ENCODE data around the gene AHNAK.

The AHNAK gene

DNA sequence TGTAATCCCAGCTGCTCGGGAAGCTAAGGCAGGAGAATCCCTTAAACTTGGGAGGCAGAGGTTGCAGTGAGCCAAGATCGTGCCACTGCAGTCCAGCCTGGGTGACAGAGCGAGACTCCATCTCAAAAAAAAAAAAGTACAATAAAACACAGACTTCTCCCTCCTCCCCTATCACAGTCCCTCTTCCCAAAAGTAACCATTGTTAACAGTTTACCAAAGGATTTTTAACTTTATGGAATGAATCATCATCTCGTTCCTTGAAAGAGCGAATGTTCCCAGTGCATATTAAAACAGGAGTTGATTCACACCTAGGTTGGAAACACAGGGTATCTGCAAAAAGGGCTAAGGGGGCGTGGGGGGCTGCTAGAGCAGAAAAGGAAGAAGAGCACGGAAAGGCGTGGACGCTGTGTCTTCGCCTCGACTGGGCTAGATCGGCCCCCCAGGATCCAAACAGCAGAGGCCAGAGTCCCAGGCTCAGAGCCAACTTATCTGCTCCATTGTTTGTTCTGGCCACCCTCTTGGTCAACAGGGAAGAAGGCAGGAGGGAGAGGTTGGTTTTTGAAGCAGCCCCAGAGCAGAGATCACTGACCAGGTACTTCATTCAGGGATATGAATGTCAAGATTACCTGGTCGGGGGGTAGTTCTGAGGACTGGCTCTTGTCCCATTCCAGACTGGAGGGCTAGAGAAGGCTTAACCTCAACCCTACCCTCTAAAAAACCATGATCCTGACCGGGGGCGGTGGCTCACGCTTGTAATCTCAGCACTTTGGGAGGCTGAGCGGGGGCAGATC is 2.1 kb upstream of the AHNAK start:
- peak; percentile 74 for DNase-seq (ENCODE audit: low spot score)

DNA sequence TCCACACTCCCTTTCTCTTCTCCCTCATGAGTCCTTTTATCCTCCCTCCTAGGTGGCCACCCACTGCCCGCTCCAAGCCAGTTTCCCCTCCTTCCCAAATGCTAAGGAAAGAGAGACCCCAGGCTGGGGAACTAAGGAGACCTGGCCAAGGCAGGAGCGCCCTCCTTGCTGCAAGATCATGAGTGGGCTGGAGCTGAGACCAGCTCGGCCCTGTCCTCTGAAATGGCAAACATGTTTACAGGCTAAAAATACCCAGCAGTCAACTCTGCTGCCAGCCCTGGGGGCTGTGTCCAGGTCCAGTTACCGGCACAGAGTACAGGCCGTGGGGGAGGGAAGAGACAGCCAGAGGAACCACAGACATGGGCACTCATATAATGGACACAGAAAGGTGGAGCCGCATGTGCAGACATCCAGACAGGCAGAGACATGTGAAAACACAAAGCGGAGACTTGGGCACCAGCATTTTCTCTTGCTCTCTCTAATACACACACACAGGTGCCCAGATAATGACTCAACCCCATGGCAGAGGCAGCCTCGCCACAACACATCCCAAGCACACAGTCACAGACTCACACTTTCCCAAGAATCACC is 1.2 kb upstream of the AHNAK start:
- DNase-seq (ENCODE audit: low spot score), result peak; percentile 59

DNA sequence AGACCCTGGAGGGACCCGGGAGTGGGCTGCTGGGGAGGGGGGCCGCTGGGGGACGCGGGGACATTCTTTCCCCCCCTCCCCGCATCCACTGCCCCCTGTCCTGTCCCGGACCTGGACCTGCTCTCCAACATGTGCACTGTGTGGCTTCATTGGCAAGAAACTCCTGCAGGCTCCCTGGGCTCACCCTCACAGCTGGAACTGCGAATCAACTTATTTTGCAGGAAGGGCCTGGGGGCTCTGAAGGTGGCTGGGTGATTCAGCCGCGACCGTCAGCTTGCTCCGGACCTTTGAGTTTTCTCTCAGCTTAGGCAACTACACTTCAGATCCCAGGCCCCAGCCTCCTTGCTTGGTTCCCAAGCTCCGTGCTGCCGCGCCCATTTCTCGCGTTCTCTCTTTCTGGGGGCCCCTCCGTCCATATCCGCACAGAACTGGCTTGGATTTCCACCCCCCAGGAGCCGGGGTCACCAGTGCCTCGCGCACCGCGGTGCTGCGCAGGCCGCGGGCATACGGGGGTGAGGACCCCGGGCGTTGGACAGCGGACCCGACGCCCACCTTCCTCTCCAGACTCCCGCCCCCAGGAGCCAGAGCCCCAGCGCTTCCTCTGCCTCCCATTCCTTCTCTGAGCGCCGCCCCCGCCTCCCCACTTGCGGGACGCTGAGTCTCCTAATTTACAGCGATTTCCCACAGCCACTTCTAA is 471 bp upstream of the AHNAK start:
- DNase-seq (ENCODE audit: low spot score), result peak; percentile 56

DNA sequence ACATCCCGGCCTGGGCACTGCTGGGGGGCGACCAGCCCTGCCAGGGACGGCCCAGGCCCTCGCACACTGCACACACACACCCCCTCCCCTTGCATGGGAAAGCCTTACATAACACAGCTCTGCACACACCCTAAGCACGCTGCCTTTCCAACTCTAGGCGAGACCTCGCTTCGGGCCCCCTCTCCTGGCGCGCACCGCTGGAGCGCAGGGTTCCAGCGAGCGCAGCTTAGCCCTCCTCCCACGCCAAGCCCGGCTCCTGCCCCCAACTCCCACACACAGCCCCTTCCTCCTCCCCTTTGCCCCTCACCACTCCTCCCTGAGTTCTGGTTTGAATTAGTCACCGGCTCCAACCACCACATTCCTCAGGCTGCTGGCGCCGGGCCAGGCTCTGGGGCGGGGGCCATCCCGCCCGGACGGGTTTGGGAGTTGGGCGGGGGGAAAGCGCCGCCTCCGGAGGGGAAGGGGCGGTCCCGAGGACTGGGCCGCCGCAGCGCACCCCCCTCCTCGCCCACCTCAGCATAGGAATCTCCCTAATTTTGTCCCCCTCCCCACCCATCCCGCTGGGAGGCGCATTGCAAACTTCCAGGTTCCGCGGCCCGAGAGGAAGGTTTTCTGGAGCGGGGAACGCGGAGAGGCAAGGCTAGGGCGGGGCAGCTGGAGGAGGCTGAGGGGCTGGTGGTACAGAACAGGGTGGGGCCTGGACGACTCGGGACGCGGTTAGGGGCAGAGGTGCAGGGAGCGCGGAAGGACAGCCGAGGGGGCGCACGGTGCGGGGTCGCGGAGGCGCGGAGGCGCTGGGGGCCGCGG is 966 bp downstream of the AHNAK start:
- peak; percentile 88 for DNase-seq (ENCODE audit: low spot score)

DNA sequence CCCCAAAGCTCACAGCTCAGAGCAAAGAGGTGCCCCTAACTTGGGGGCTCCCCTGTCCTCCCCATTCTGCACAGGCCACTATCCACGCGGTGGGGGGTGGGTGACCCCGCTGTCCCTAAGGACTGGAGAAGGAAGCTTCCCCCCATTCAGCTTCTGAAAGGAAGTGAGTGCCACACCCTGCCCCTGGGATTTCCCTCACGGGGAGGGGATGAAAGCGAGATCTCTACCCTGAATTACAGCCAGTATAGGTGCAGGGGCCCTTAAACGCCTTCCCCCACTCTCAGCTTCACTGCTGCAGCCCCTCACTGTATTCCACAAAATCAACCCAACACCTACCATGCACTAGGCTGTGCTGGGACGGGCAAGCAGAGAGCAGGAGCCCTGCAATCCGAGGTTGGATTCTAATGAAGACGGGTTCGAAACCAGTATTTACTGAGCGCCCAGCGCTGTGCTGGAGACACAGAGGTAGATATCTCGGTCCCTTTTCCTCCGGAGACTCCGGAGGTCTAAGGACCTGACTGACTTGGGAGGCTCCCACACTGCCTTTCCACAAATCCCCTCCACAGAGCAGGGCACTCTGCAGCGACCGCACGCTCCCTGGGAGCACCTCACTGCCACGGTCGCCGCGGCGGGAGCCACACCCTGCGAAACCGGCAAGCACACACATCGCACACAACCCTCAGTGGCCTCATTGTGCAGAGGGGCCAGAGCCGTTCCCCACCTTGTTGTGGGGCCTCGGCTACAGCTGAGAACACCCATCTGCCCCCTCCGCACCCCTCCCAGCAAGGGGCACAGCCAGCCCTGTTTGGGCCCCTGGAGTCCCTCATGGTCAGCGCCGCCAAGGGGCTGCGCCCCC is 1.8 kb downstream of the AHNAK start:
- peak; percentile 72 for DNase-seq (ENCODE audit: low spot score)

DNA sequence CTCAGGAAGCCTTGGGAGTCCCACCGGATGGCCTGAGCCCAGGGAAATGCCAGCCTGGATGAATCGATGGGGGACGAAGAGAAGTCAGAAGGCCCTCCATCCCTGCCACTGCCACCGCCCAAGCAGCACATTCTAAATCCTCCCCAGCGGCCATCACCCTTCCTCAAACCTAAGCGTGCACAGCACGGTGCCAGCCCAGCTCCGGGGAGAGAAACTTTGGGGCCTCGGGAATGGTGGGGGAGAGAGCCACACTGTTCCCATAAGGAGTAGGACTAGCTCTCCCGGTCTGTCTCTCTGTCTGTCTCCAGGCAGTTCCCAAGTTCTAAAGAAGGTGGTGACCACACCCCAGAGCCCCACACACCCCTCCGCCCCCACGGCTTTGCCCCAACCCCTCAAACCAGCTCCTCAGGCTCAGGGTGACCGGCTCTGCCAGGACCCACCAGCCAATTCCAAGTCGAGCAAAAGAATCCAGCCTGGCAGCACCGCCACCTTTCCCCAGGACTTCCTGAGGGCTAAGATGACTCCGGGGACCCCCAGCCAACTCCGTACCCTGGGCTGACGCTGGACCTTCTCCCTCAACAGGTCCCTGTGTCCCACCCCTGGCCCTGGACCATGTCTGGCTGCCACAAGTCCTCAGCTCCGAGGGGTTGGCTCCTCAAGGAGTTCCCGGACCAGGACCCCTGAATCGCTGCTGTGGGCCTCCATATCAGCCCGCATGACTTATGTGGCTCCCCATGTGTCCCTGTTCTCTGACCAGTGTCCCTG is 2.7 kb downstream of the AHNAK start:
- DNase-seq (ENCODE audit: low spot score), result no peak

DNA sequence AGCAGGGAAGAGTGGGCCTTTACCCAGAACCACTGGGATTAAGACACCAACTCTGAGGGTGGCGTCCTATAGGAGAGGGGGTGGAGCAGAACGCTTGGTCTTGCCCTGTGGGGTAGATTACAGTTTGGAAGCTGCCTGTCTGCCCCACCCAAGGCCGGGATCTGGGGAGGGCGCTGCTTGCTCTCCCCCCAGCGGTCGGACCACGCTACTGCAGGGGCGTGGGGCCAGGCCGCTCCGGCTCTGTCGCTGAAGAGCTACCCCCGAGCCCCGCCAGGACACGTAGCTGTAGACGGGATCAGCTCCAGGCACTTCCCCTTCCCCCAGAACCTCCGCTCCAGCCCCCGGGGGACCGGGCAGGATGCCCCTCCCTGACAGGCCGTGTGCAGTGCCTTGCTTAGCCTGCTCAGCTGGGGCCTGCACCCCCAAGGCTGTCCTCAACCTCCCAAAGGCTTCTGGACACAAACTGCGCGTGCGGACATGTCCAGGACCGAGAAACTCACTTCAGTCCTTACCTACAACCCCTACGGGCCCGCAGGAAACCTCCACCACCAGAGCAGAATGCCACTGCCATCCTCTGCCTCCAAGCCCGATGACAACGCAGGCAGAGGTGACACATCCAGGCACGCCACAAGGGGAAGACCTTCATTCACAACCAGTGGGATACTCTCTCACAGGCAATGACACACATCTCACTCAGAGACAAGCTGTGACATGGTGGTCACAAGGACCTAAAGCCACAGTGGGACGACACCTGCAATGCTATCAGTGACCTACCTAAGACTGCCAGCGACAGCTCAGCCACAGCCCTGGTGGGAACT is 3.6 kb downstream of the AHNAK start:
- DNase-seq (ENCODE audit: low spot score), result peak; percentile 91

DNA sequence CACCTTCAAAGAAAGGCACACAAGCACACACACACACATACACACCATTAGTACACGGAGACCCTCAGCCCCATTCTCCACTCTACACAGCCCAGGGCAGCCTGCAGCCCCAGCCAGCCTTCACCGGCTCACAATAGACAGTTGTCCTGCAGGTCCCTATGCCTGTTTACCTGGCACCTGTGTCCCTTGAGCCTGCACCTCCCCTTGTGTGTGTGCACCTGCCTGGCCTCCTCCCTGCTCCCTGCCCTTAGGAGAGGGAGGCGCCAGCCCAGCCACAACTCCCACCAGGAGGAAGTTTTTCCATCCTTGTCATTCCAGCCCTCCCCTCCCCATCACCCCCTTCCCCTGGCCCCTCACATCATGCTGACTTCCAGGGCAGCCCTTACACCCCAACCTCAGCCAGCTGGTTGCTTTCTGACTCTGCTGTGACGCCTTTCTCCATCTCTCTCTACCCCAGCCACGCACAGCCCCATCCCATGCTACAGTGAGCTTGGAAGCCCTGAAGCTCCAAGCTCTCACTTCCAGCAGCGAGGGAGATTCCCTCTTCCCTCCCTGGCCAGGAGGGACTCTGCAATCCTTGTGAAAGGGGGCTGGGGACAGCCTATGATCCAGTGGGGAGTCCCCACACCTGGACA is 4.4 kb downstream of the AHNAK start:
- DNase-seq (ENCODE audit: low spot score), result no peak

DNA sequence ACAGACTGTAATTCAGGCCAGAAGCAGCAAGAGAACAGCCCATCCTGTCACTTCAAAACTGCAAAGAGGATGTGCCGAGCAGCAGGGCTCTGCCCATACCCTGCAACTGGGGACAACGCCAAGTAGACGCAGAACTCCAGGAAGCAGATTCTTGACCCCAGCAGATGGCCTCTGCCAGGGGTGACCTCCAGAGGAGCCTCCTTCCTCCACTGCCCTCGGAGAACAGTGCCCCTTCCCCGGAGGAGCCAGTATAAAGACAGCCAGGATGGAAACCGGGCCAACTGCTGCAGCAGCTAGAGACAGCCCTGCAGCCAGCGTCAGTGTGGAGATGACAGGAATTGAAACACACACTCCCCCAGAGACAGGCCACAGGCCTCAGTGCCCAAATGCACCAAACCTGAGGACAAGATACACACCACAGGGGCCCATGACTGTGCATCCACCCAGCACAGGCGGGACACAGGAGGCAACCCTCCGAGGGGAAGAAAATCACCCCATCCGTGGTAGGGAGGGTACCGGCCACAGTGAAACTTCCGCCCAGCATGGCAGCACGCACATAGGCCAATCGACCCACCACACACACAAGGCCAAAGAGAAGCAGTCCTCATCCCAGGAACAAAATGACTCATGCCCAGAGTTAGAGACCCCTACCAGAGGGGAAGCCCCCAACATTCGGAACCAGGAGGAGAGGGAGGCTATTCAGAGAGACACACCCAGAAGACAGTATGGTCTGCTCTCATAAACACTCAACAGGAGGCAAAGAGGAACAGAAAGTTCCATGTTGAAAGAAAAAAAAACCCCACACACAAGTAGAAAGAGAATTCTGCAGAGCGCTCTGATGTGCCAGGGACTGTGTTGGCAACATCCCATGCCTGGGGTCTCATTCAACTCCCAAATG is 5.6 kb downstream of the AHNAK start:
- no peak for DNase-seq (ENCODE audit: low spot score)

DNA sequence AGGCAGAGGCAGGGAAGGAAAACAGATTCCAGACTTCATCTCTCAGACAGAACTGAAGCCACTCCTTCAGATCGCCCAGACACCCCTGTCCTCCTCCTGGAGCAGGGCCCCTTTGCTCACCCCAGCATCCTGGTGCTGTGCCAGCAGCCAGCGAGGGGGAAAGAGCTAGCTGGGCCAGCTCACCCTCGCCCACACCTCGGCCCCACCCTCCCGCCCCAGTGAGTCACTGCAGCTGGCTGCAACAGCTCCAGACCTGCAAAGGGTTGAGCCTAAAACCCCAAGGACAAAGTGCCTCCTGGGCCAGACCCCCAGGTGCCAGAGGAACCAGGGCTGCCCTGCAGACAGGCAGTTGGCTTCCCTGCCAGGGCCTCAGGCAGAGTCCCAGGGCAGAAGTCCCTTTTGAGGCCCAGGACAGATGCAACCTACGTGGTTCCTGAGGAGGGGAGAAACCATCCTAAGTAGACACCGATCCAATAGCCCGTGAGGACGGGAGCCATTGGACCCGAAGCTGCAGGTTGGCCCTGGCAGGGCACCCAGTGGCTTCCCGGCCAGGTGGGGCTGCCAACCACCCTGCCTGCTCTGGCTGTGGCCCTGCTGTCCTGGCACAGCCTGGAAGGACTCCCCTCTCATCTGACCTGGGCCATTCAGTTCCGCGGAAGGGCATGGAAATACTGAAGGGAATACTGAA is 7.2 kb downstream of the AHNAK start:
- no peak for DNase-seq (ENCODE audit: low spot score)

DNA sequence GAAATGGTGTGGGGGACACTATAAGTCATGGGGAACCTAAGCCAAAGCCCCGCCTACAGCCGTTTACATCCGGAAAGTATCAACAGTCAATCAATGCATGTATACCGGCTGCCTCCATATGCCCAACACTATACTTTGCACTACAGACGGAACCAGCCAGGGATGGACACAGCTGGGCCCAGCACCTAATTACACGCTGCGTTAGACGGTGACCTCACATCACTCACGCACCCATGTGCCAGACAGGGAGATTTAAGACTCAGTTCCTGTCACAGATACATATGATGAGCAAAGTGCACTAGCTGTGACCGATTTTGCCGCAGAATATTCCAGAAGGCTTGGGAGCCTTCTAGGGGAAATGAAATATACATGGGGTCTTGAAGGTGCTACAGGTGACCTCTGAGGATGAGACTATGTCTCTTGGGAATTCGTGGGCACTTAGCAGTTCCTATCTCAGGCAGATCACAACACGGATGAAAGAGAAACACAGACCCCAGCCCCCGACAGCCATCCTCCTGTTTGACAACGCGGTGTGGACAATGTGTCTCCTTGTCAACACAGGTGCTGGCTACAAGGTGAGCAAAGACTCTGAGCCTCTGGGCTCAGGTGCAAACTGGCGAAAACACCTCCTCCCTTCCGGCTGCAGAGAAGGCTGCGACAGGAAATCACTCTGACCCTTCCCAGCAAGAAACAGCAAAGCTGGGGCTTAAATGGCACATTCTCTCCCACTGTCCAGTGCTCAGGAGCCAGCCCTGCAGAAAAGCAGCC is 8.0 kb downstream of the AHNAK start:
- no peak for DNase-seq (ENCODE audit: low spot score)

DNA sequence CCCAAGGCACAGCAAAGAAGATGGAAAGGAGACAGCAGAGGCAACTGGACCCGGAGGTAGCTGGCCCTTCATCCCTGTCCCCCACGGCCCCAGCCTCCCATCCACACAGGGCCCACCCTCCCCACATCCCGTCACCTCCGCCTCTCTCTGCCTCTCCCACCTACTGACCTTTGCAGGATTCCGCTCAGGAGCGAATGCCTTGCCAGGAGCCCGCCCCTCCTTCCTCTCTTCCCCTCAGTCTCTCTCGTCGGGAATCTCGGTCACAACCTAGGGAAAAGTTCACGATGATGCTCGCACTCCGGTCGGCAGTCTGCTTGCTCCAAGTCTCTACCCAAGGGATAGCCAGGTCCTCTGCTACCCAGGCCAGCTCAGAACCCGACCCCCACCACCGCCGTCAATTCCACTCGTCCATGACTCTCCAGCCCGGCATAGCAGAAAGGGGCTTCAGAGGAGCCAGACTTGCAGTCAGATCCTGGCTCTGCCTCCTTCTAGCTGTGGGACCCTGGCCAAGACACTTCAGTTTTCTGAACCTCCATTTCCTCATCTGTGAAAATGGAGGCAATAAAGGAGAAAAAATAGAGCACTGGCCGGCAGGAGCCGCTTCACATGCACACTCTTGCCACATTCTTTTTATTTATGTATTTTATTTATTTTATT is 10.2 kb downstream of the AHNAK start:
- DNase-seq (ENCODE audit: low spot score), result no peak

DNA sequence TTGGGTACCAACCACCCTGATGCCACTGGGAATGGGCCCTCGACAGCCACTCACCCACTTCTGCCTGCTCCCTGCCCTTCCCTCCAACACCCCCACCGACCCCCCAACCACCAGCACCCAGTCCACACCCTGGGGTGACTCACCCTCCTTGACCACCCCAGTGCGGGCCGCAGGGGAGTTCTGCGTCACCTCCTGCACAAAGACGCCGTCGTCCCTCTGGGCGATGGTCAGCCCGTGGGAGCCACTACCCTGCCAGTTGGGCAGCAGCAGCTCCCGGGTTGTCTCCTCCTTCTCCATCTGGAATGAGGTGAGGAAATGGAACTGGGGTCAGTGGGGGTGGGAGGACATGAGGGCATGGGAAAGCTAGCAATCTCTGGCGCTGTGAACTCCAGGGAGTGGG is 10.8 kb downstream of the AHNAK start:
- no peak for DNase-seq (ENCODE audit: low spot score)

DNA sequence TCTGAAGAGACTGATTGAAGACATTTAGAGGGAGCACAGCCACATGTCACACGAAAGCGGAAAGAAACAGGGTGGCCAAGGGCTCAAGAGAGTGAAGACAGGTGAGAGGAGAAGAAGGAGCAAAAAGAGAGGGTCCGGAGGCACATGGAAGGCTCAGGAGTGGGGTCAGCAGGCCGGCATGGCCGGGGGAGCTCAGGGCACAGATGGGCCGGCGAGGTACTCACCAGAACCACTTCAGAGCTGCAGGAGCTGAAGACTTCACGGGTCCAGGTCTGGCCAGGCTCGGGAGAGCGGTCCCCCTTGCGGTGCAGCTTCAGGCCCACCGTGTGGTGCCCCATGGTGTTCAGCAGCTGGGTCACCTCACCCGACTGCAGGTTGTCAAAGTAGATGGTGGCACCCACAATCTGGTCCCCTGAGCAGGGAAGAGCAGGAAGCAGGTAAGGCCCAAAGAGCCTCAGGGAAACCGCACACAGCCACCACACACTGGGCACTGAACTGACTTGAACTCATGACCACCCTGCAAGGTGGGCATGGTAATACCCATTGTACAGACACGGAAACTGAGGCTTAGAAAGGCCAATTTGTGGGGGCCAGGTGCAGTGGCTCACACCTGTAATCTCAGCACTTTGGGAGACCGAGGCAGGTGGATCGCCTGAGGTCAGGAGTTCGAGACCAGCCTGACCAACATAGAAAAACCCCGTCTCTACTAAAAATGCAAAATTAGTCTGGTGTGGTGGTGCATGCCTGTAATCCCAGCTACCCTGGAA is 11.6 kb downstream of the AHNAK start:
- DNase-seq (ENCODE audit: low spot score), result no peak

DNA sequence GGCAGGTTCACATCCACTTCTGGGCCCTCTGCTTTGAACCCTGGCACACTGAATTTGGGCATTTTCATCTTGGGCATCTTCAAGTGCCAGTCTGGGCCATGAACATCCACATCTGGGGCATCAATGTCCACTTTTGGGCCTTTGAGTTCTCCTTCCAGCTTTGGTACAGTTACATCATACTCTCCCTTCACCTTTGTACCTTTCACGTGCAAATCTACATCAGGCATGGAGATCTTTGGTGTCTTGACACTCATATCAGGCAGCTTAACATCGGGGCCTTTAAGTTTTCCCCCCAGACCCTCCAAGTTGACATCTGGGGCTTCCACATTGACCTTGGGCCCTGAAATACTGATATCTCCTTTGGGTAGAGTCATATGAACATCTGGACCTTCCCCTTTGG is 14.5 kb downstream of the AHNAK start:
- DNase-seq (ENCODE audit: low spot score), result no peak

Measured in HuH-7.5 (cell line).